WERI-Rb-1 (cell line): ENCODE results near the gene ADRA2B.

Source experiments
- DNase-seq: peaks from one replicate; pipeline ENCODE4 v3.0.0-alpha.2; 2020
- H3K27ac ChIP-seq: fragments of 250-450 bp; sonication (Bioruptor Pico); 2 replicates; pipeline ENCODE4 v1.5.1; 2020; ENCODE audit warnings: mild to moderate bottlenecking, moderate library complexity
- H3K27me3 ChIP-seq: fragments of 250-450 bp; sonication (Bioruptor Pico); 2 replicates; pipeline ENCODE4 v1.5.1; 2021; ENCODE audit warnings: mild to moderate bottlenecking, low read depth, moderate library complexity; ENCODE audit not compliant: insufficient read depth, severe bottlenecking
- H3K36me3 ChIP-seq: fragments of 250-450 bp; sonication (Bioruptor Pico); 2 replicates; pipeline ENCODE4 v1.5.1; 2020; ENCODE audit warnings: mild to moderate bottlenecking, moderate library complexity
- H3K4me3 ChIP-seq: 2 replicates; pipeline ENCODE4 v1.5.1; 2011; ENCODE audit warnings: low read depth, mild to moderate bottlenecking, control low read depth, low read length
- H3K9me3 ChIP-seq: fragments of 250-450 bp; sonication (Bioruptor Pico); 2 replicates; pipeline ENCODE4 v1.5.1; 2021; ENCODE audit warnings: mild to moderate bottlenecking, moderate library complexity; ENCODE audit not compliant: severe bottlenecking
- TF ChIP-seq, protein P1 (sequence below): IDR thresholded peaks from 2 replicates; pipeline ENCODE4 v1.5.1; 2011; ENCODE audit warnings: low read depth, mild to moderate bottlenecking, control low read depth, inconsistent platforms, low read length

Gene ADRA2B

DNA sequence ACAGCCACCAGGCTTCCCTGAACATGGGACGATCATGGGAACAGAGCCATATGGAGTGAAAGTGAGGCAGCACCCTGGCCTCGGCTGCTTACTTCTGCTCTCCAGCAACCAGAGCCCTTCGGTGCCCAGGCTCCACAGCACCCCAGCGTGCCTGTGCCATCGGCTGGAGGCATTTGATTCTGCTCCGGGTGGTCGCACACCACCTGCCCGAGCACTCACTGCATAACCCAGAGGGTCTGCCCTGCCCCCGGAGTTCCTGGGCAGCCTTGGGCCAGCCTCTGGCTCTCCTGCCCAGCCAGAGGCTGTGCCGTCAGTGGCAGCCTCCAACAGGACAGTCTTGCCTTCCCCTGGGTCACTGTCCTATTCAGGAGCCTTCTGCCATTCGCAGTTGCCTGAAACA, 18.1 kb upstream of the ADRA2B start:
- no peak for DNase-seq
- Histone ChIP-seq H3K9me3 (no peaks in the 10 kb centered on the region), H3K27ac (no peak overlapping the region), H3K27me3 (no peaks in the 10 kb centered on the region), H3K36me3 (no peaks in the 10 kb centered on the region), H3K4me3 (no peak overlapping the region)
- TF ChIP-seq, protein P1, sequence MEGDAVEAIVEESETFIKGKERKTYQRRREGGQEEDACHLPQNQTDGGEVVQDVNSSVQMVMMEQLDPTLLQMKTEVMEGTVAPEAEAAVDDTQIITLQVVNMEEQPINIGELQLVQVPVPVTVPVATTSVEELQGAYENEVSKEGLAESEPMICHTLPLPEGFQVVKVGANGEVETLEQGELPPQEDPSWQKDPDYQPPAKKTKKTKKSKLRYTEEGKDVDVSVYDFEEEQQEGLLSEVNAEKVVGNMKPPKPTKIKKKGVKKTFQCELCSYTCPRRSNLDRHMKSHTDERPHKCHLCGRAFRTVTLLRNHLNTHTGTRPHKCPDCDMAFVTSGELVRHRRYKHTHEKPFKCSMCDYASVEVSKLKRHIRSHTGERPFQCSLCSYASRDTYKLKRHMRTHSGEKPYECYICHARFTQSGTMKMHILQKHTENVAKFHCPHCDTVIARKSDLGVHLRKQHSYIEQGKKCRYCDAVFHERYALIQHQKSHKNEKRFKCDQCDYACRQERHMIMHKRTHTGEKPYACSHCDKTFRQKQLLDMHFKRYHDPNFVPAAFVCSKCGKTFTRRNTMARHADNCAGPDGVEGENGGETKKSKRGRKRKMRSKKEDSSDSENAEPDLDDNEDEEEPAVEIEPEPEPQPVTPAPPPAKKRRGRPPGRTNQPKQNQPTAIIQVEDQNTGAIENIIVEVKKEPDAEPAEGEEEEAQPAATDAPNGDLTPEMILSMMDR, result no peak

DNA sequence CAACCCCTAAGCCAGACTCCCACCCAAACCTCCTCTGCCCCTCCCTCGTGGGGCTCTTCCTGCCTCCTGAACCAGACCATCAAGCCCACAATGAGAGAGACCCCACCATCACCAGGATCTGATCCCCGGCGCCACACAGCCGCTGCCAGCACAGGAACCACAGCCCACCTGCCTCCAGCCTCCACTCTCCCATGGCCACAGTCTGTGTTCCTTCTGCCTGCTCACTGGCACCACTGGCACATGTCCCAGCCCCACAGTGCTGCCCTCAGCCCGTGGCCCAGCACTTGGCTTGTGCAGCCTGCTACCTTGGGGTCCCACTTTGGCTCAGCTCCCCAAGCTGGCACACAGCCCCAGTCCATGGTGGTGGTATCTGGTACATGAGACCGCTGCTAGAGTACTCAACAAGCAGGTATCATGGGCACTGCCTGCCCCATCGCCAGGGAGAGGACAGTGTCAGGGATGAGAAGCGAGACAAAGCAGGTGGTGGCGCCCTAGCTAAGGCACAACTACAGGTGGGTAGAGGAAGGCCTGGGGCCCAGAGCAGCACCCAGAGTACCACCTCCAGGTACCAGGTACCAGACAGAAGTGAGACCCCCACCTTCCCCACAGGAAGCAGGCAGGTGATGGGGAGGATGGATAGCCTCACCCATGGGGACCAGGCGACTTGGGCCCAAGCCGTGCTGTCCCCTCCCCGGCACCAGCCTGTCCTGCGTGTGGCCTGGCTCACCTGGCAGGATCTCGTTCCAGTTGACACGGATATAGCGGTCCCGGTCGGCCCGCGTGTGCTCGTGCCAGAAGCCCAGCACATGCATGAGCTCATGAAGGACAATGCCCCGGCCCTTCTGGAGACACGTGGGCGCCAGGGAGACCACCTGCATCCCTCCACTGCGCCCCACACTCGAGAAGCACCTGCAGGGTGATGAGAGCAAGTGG, 15.7 kb upstream of the ADRA2B start:
- Histone ChIP-seq H3K4me3 (no peak overlapping the region), H3K36me3 (no peaks in the 10 kb centered on the region), H3K9me3 (no peaks in the 10 kb centered on the region), H3K27me3 (no peaks in the 10 kb centered on the region), H3K27ac (no peak overlapping the region)
- no peak for DNase-seq
- TF ChIP-seq, protein P1, result no peak

DNA sequence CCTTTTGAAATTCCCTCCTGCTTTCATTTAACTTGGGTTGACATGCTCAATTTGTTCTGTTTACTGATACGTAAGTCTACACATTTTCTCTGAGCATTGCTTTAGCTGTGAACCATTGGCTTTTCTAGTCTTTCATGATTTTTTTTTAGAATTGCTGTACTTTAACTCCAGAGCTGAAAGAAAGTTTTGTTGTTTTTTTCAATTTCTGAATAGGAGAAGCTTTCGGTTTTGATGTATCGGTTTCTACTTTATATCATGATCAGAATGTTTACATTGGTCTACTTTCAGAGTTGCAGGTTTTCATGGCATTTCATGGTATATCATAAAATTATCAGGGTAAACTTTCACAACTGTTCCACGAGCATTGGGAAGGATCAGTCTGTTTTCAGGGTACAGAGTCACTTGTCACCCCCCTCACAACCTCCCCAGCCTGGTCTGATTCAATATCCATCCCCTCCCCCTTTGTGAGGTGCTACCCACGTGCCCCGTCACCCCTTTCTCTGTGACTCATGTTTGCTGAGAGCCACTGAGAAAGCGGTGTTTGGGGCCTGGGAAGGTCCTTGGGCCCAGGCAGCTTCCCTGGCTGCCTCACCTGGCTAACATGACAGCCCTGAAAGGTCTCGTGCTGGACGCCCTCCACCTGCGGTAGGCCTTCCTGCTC, 14.9 kb upstream of the ADRA2B start:
- DNase-seq, result no peak
- H3K36me3 ChIP-seq, result no peaks in the 10 kb centered on the region
- no peaks in the 10 kb centered on the region for H3K27me3 ChIP-seq
- no peaks in the 10 kb centered on the region for H3K9me3 ChIP-seq
- H3K4me3 ChIP-seq, result no peak overlapping the region
- no peak overlapping the region for H3K27ac ChIP-seq
- TF ChIP-seq, protein P1, result no peak

DNA sequence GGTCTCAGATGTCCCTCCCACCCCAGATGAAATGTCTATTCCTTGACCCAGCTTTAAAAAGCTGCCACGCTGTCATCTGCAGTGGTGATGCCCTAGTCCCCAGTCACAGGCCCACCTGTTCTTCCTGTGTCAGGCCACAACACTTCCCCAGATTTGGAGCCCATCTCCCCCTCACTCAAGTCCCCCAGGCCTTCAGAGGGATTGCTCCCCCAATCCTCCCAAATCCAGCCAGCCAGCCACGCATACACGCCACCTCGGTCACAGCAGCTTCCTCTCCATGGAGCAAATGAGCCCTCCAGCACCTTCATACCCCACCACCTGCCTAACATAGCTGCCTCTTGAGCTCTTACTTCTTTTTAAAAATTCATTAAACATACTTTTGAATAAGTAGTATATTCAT, 14.1 kb upstream of the ADRA2B start:
- no peaks in the 10 kb centered on the region for H3K36me3 ChIP-seq
- no peaks in the 10 kb centered on the region for H3K9me3 ChIP-seq
- no peak for DNase-seq
- H3K27ac ChIP-seq, result no peak overlapping the region
- no peak overlapping the region for H3K4me3 ChIP-seq
- TF ChIP-seq, protein P1, result no peak
- no peaks in the 10 kb centered on the region for H3K27me3 ChIP-seq

DNA sequence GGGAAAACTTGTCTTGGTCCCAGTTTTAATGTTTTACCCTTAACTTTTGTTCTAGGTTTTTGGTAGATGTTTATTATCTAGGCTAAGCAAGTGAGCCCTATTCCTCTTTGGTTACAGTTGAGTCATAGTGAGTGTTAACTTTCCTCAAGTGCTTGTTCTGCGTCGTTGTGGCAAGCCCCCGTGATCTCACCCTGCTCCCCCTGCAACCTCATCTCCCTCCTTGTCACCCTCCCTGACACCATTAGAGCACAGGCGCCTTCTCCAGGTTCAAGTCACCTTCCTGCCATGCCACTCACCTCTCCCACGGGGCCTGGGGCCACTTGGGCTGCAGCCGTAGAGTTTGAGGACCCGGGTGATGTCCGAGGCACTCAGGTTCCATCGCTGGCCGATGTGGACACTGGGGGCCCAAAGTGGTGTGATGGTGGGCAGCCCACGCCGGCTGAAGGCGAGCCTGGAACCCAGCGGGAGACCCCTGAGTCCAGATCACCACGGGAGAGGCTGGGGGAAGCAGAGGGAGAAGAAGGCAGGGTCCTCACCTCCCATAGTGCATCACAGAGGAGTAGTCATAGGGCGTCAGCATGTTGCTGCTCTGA, 13.3 kb upstream of the ADRA2B start:
- Histone ChIP-seq H3K4me3 (no peak overlapping the region), H3K9me3 (no peaks in the 10 kb centered on the region)

More for the DNA sequence above, 13.3 kb upstream of the ADRA2B start:
- no peak overlapping the region for H3K27ac ChIP-seq
- DNase-seq, result no peak
- TF ChIP-seq, protein P1, result no peak
- H3K27me3 ChIP-seq, result no peaks in the 10 kb centered on the region
- no peaks in the 10 kb centered on the region for H3K36me3 ChIP-seq
